Measurements from ENCODE around the gene IL1B. TPM values are rescaled to one million over a fixed set of nuclear protein-coding genes. Genes with fewer than 3 reads are reported as not detected.

The IL1B gene
- total and polyA plus RNA-seq, 12 donors = 0.14 to 10.3 (median 0.64) TPM; not detected in 1

GRCh38 chr2:112819081-112819480 lies 17.5 kb downstream of the IL1B start:
- ATAC-seq (no peak), DNase-seq (no peak)
- WGBS, 2 donors = 93 to 94% methylated on average over 7 of the region's 7 CpGs
- no peak overlapping the region for H3K4me3 ChIP-seq
- TF ChIP-seq, protein P1, sequence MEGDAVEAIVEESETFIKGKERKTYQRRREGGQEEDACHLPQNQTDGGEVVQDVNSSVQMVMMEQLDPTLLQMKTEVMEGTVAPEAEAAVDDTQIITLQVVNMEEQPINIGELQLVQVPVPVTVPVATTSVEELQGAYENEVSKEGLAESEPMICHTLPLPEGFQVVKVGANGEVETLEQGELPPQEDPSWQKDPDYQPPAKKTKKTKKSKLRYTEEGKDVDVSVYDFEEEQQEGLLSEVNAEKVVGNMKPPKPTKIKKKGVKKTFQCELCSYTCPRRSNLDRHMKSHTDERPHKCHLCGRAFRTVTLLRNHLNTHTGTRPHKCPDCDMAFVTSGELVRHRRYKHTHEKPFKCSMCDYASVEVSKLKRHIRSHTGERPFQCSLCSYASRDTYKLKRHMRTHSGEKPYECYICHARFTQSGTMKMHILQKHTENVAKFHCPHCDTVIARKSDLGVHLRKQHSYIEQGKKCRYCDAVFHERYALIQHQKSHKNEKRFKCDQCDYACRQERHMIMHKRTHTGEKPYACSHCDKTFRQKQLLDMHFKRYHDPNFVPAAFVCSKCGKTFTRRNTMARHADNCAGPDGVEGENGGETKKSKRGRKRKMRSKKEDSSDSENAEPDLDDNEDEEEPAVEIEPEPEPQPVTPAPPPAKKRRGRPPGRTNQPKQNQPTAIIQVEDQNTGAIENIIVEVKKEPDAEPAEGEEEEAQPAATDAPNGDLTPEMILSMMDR (IDR thresholded peaks at IDR 0.05) = no peak
- H3K27me3 ChIP-seq = peaks cover 0 to 6% (median 0%) of the 10 kb centered on the region in 7 donors
- H3K4me1 ChIP-seq = peaks cover 0 to 14% (median under 1%) of the 10 kb centered on the region in 9 donors
- H3K27ac ChIP-seq = no peak overlapping the region
- H3K9me3 ChIP-seq = no peaks in the 10 kb centered on the region
- H3K36me3 ChIP-seq = no peaks in the 10 kb centered on the region
- intact Hi-C loops (cut with DNase I) = no loop called here

DNA sequence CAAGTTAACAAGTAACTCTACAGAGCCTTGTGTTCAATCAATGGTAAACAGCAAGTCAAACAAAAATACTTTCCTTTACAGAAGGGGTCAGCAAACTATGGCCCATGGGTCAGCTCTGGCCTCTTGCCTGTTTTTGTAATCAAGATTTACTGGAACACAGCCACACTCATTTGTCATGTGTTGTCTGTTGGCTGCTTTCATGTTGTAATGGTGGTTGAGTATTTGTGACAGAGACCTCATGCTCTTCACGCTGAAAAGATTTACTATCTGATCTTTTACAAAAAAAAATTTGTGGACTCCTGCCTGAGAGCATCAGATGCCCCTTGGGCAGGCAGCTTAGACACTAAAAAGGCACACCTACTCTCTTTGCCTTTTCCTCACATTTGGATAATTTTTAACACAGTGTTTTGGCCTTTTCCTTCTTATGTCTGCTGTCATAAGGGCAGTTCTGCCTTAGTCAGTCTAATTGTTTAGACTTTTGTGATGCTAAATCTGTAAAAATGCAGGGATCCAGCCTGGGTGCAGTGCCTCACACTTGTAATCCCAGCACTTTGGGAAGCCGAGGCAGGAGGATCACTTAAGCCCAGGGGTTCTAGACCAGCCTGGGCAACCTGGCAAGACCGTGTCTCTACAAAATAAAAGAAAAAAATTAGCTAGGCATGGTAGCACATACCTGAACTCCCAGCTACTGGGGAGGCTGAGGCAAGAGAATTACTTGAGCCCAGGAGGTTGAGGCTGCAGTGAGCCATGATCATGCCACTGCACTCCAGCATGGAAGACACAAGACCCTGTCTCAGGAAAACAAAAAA lies 18.3 kb downstream of the IL1B start:
- Histone ChIP-seq H3K27me3 (peaks cover 0 to 6% (median 0%) of the 10 kb centered on the region in 7 donors), H3K36me3 (no peaks in the 10 kb centered on the region), H3K4me3 (no peak overlapping the region), H3K4me1 (peaks cover 0 to 22% (median 6%) of the 10 kb centered on the region in 9 donors), H3K9me3 (no peaks in the 10 kb centered on the region), H3K27ac (no peak overlapping the region)
- peak in 1 of 2 donors; percentile 32 for DNase-seq
- 63 to 65% methylated on average over 3 of the region's 3 CpGs for WGBS, 2 donors
- intact Hi-C loops (cut with DNase I) = no loop called here
- peak in 5 of 8 donors; percentile 10 to 65 (median 33) for ATAC-seq
- TF ChIP-seq, protein P1 (IDR thresholded peaks at IDR 0.05) = no peak

DNA sequence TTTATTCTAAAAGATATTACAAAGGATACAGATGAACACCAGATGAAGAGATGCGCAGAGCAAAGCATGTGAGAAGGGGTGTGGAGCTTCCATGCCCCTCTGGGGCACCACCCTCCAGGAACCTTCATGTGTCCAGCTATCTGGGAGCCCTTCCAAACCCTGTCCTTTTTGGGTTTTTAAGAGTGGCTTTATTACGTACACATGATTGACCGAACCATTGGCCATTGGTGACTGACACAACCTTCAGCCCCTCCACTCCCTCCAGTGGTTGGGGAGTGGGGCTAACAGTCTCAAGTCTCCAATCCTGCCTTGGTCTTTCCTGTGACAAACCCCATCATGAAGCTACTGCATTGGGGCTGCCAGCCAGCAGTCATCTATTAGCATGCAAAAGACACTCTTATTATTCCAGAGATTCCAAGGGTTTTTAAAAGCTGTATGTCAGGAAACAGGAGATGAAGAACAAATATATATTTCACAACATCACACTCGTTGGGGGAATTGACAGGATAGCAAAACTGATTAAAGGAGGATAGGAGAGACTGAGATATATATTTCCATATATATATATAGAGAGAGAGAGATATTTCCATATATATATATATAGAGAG lies 19.4 kb downstream of the IL1B start:
- no peaks in the 10 kb centered on the region for H3K36me3 ChIP-seq
- no peak overlapping the region for H3K4me3 ChIP-seq
- 82 to 89% methylated on average over 4 of the region's 4 CpGs for WGBS, 2 donors
- ATAC-seq (no peak), DNase-seq (no peak)
- intact Hi-C loops (cut with DNase I) = no loop called here
- H3K9me3 ChIP-seq = no peaks in the 10 kb centered on the region
- peaks cover 0 to 33% (median 16%) of the 10 kb centered on the region in 9 donors for H3K4me1 ChIP-seq
- no peak overlapping the region for H3K27ac ChIP-seq
- TF ChIP-seq, protein P1 (IDR thresholded peaks at IDR 0.05) = no peak
- peaks cover 0 to 3% (median 0%) of the 10 kb centered on the region in 7 donors for H3K27me3 ChIP-seq

DNA sequence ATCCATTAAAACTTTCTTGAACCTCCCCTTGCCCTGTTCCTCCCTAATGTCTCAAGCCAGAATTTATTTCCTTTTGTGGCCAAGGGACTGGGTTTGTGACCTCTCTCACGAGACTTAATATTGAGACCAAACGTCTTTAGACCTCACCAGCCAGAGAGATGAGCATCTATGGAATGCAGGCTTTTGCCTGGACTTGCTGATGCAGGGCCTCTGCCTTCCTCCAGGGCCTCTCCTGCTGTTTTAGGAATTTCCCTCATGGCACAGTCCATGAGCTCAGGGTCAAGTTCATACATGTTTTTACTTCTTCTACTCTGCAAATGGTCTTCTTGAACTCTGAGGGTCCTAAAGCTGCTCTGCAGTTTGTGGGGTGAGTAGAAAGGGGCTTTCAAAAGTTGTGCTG lies 22.3 kb downstream of the IL1B start:
- H3K27ac ChIP-seq = no peak overlapping the region
- intact Hi-C loops (cut with DNase I) = loop anchor here in 2 of 10 donors (5.0 kb wide), 2 partner anchors 47 to 53 kb away; no protein-coding TSS in a partner anchor
- WGBS, 2 donors = 71 to 73% methylated on average over 2 of the region's 2 CpGs
- peaks cover 0 to 46% (median 27%) of the 10 kb centered on the region in 9 donors for H3K4me1 ChIP-seq
- ATAC-seq = no peak
- no peak for DNase-seq
- no peaks in the 10 kb centered on the region for H3K36me3 ChIP-seq
- TF ChIP-seq, protein P1 (IDR thresholded peaks at IDR 0.05) = no peak
- no peak overlapping the region for H3K4me3 ChIP-seq
- H3K9me3 ChIP-seq = no peaks in the 10 kb centered on the region
- H3K27me3 ChIP-seq = no peaks in the 10 kb centered on the region
